ENCODE measurements around the gene DLG2.

Gene DLG2

DNA sequence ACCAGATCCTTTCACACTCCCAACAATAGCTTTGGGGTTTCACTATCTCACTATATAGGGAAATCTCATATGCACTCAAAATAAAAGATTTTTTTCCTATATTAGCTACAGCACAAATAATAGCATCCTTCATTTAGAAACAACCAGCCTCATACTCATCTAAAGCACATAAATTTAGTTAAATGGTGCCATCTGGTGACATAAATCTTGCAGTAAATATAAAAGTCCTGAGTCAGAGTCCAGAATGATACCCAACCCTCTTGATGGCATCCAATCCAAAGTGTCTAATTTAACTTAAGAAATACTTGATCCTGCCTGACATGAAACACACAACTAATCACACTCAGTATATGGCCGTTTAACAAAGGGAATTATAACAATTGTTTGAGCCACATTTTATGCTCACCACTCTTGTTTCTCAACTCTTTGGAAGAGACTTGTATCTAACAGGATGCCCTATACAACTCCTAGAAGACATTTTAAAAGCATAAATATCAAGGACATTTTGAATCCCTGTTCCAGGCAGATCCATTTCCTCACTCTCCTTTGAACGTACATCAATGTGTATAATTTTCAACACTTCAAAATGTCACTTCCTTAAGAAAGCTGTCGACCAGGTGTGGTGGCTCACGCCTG is 36.2 kb downstream of the DLG2 start:
- TF ChIP-seq, protein P1, sequence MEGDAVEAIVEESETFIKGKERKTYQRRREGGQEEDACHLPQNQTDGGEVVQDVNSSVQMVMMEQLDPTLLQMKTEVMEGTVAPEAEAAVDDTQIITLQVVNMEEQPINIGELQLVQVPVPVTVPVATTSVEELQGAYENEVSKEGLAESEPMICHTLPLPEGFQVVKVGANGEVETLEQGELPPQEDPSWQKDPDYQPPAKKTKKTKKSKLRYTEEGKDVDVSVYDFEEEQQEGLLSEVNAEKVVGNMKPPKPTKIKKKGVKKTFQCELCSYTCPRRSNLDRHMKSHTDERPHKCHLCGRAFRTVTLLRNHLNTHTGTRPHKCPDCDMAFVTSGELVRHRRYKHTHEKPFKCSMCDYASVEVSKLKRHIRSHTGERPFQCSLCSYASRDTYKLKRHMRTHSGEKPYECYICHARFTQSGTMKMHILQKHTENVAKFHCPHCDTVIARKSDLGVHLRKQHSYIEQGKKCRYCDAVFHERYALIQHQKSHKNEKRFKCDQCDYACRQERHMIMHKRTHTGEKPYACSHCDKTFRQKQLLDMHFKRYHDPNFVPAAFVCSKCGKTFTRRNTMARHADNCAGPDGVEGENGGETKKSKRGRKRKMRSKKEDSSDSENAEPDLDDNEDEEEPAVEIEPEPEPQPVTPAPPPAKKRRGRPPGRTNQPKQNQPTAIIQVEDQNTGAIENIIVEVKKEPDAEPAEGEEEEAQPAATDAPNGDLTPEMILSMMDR (IDR thresholded peaks at IDR 0.05), result peak; percentile 49; the same call in 1 of the 2 replicates

DNA sequence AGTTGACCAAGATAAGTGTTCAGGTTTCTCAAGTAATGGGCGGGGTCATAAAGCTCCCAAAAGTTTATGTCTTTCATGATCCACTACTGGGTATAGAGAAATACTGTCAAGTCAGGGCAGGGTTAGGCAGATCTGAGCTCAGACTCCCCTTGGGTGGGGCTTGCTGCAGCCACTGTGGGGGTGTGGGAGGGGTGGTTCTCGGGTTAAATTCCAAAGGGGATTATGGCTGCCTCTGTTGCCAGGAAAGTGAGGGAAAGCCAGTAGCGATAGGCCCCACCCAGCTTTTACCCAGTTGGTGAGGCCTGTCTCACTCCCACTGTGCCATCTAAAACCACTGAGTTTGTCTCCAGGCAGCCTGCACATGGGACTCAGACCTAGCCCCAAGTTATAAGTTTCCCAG is 37.8 kb downstream of the DLG2 start:
- TF ChIP-seq, protein P1 (IDR thresholded peaks at IDR 0.05), result no peak

DNA sequence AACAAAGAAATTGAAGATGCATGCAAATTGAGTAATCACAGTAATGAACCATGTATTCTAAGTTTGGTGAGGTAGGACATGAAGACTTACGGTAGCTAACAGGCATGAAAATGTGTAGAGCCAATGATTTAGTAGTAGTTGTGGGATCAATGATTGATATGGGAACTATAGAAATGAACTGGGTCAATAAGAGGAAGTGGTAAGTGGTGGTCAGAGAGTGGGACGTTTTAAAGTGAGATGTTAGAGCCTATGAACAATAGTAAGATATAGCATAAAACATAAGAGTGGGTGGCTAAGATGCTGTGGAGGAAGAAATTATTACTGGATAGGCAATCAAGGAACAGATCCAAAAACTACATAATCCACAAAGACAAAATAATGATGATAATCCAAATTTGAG is 45.0 kb downstream of the DLG2 start:
- TF ChIP-seq, protein P1 (IDR thresholded peaks at IDR 0.05), result no peak

DNA sequence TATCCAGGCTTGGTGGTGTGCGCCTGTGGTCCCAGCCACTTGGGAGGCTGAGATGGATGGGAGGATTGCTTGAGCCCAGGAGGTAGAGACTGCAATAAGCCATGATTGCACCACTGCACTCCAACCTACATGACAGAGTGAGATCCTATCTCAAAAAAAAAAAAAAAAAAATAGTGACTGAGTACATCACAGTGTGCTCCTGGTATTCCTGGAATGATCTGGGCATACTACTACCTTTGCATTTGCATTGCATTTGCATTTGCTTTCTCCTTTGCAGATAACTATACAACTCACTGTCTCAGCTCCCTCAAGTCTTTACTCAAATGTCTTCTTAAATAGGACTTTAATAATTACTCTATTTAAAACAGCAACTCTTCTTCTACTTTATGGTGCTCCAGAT is 51.8 kb downstream of the DLG2 start:
- TF ChIP-seq, protein P1 (IDR thresholded peaks at IDR 0.05), result no peak

DNA sequence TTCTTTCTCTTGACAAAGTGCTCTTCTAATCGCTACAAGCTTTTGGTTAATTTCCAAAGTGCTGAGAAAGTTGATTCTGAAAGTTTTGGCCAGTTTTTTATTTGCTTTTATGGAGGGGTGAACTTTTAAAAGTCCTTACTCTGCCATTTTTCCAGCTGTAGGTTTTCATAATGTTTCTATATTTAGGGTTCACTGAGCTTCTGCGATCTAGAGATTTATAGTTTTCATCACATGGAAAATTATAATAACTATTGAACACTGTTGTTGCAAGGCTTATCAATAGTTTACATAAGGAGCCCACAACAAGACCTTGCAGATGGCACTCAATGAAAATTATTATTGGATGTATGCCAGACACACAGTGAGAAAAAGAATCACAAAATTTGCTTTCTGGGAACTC is 55.1 kb downstream of the DLG2 start:
- TF ChIP-seq, protein P1 (IDR thresholded peaks at IDR 0.05), result no peak

DNA sequence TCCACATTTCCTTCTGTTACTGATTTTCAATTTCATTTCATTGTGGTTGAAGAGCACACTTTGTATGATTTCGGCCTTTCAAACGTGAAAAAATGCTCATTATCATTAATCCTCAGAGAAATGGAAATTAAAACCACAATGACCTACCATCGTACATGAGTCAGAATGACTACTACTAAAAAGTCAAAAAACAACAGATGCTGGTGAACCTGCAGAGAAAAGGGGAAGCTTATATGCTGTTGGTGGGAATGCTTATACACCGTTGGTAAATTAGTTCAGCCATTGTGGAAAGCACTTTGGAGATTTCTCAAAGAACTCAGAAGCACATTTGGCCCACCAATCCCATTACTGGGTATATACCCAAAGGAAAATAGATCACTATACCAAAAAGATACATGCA is 57.6 kb downstream of the DLG2 start:
- TF ChIP-seq, protein P1 (IDR thresholded peaks at IDR 0.05), result no peak

DNA sequence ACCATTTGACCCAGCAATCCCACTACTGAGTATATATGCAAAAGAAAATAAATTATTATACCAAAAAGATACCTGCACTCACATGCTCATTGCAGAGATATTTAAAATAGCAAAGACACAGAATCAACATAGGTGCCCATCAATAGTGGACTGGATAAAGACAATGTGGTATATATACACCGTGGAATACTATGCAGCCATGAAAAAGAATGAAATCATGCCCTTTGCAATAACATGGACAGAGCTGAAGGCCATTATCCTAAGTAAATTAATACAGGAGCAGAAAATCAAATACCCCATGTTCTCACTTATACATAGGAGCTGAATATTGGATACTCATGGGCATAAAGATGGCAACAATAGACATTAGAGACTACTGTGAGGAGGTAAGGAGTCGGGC is 68.7 kb downstream of the DLG2 start:
- TF ChIP-seq, protein P1 (IDR thresholded peaks at IDR 0.05), result no peak

DNA sequence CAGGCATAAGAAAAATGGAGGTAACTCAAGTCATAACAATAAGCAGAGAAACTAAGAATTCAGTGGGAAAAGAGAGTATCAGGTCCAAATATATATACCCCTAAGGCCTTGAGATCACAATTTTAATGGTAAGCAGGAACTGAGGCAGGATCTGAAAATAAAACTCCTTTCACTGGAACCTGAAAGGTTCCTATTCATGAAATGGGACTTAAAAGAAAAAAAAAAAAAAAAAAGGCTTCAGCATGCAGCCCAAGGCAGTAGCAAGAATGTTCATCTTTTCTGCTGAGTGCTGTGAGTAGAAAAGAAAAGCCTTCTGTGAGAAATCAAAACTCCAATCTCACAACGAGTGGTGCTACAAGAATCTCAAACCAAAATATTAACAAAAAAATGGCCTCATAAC is 75.3 kb downstream of the DLG2 start:
- TF ChIP-seq, protein P1 (IDR thresholded peaks at IDR 0.05), result no peak

All from LNCAP (cell line).